HG03432 (cell line): Measurements from ENCODE around the gene RREB1.

Experiments used
- ATAC-seq: cut with Tn5 transposase; IDR thresholded peaks from one replicate; pipeline ENCODE4 v1.9.1; 2021; ENCODE audit warnings: mild to moderate bottlenecking, moderate library complexity; ENCODE audit not compliant: unreplicated experiment

RREB1 gene

GRCh38 chr6:7185561-7185960 lies 77.8 kb downstream of the RREB1 start:
- no peak for ATAC-seq

GRCh38 chr6:7188492-7188891 lies 80.7 kb downstream of the RREB1 start:
- ATAC-seq: peak; percentile 96

GRCh38 chr6:7189101-7189758 lies 81.5 kb downstream of the RREB1 start:
- ATAC-seq: no peak

GRCh38 chr6:7190791-7191190 lies 83.0 kb downstream of the RREB1 start:
- ATAC-seq: no peak

- no peak for ATAC-seq
These were observed 85.4 kb downstream of the RREB1 start for GRCh38 chr6:7193122-7193521.

GRCh38 chr6:7194657-7195056 lies 86.9 kb downstream of the RREB1 start:
- no peak for ATAC-seq

- no peak for ATAC-seq
These were observed 87.7 kb downstream of the RREB1 start for GRCh38 chr6:7195339-7196018.

GRCh38 chr6:7196019-7196402 lies 88.2 kb downstream of the RREB1 start:
- no peak for ATAC-seq

GRCh38 chr6:7196685-7197283 lies 89.0 kb downstream of the RREB1 start:
- no peak for ATAC-seq

GRCh38 chr6:7197747-7198146 lies 90.0 kb downstream of the RREB1 start:
- no peak for ATAC-seq

GRCh38 chr6:7198833-7199800 lies 91.4 kb downstream of the RREB1 start:
- ATAC-seq: no peak

- ATAC-seq: no peak
These were observed 93.1 kb downstream of the RREB1 start for GRCh38 chr6:7200598-7201443.

GRCh38 chr6:7201444-7201731 lies 93.6 kb downstream of the RREB1 start:
- no peak for ATAC-seq

- ATAC-seq: peak; percentile 94
These were observed 94.2 kb downstream of the RREB1 start for GRCh38 chr6:7201732-7202541.

- ATAC-seq: no peak
These were observed 95.2 kb downstream of the RREB1 start for GRCh38 chr6:7202950-7203349.

- no peak for ATAC-seq
These were observed 96.2 kb downstream of the RREB1 start for GRCh38 chr6:7203939-7204338.

GRCh38 chr6:7204726-7205125 lies 97.0 kb downstream of the RREB1 start:
- ATAC-seq: no peak

- no peak for ATAC-seq
These were observed 100.0 kb downstream of the RREB1 start for GRCh38 chr6:7207720-7208119.

- ATAC-seq: no peak
These were observed 105.7 kb downstream of the RREB1 start for GRCh38 chr6:7213416-7213815.

GRCh38 chr6:7214468-7214867 lies 106.7 kb downstream of the RREB1 start:
- ATAC-seq: no peak
